HG03103 (cell line): ENCODE data around the gene PRKAG2.

Experiments
- ATAC-seq: cut with Tn5 transposase; IDR thresholded peaks from one replicate; pipeline ENCODE4 v1.9.1; 2021; ENCODE audit warnings: low read depth; ENCODE audit not compliant: unreplicated experiment

The PRKAG2 gene

GRCh38 chr7:151637781-151638261, 239.1 kb downstream of the PRKAG2 start:
- ATAC-seq = no peak

- no peak for ATAC-seq
Measured at GRCh38 chr7:151634643-151635042, 242.3 kb downstream of the PRKAG2 start.

GRCh38 chr7:151633516-151633812, 243.5 kb downstream of the PRKAG2 start:
- no peak for ATAC-seq

- peak; percentile 54 for ATAC-seq
Measured at GRCh38 chr7:151632750-151633515, 244.0 kb downstream of the PRKAG2 start.

GRCh38 chr7:151631953-151632749, 244.8 kb downstream of the PRKAG2 start:
- ATAC-seq = peak; percentile 58

- peak; percentile 21 for ATAC-seq
Measured at GRCh38 chr7:151631570-151631952, 245.4 kb downstream of the PRKAG2 start.

GRCh38 chr7:151630851-151631569, 245.9 kb downstream of the PRKAG2 start:
- ATAC-seq = no peak

GRCh38 chr7:151630358-151630757, 246.6 kb downstream of the PRKAG2 start:
- no peak for ATAC-seq

- no peak for ATAC-seq
Measured at GRCh38 chr7:151629713-151630272, 247.1 kb downstream of the PRKAG2 start.

GRCh38 chr7:151628846-151629604, 247.9 kb downstream of the PRKAG2 start:
- ATAC-seq = no peak

- no peak for ATAC-seq
Measured at GRCh38 chr7:151626422-151627115, 250.3 kb downstream of the PRKAG2 start.

- no peak for ATAC-seq
Measured at GRCh38 chr7:151625606-151626005, 251.3 kb downstream of the PRKAG2 start.

GRCh38 chr7:151624246-151624928, 252.5 kb downstream of the PRKAG2 start:
- ATAC-seq = no peak

- ATAC-seq = no peak
Measured at GRCh38 chr7:151623766-151624165, 253.1 kb downstream of the PRKAG2 start.

GRCh38 chr7:151621961-151622360, 255.0 kb downstream of the PRKAG2 start:
- no peak for ATAC-seq

- no peak for ATAC-seq
Measured at GRCh38 chr7:151616443-151617213, 260.3 kb downstream of the PRKAG2 start.

GRCh38 chr7:151615784-151616183, 261.1 kb downstream of the PRKAG2 start:
- ATAC-seq = no peak

GRCh38 chr7:151615058-151615457, 261.9 kb downstream of the PRKAG2 start:
- ATAC-seq = no peak
